Erythroblast (primary cell): Measurements from ENCODE around the gene IPO4.

Experiments
- DNase-seq, 2 experiments: peaks; one replicate each; lab custom pipeline; 2025; lab: John Stamatoyannopoulos, UW
- GATA1 ChIP-seq: IDR thresholded peaks from 2 replicates; pipeline ENCODE4 v1.6.1; 2011; ENCODE audit warnings: low read depth, mild to moderate bottlenecking, control low read depth, low read length, moderate library complexity
- POLR2A ChIP-seq: IDR thresholded peaks from 2 replicates; pipeline ENCODE4 v1.6.1; 2011; ENCODE audit warnings: mild to moderate bottlenecking, low read length

IPO4 gene

DNA sequence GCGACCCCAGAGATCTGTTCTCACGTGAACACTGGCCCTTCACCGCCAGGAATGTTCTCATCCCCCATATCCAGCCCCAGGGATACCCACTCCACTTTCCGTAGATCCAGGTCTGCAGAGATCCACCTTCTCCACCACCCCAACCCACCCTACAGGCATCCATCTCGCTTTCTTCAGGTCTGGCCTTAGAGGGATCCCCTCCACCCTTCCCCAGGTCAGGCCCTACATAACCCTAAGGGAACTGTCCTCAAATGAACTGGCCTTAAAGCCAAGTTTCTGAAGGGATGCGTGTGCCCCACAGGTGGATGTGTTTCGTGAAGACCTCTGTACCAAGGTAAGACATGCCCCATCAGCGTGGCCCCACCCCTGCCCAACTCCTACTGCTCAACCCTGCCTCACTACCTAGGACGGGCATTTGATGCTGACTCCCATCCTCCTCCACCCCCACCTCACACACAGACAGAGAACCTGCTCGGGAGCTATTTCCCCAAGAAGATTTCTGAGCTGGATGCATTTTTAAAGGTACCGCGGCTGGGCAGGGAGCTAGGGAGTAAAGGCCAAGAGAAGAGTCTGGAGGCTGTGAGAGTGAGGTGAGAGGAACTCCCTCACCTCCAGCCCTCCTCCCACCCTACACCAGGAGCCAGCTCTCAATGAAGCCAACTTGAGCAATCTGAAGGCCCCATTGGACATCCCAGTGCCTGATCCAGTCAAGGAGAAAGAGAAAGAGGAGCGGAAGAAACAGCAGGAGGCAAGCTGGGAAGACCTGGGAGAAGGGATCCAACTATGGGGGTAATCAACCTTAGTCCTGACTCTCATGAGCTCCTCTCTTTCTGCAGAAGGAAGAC, 51.7 kb downstream of the IPO4 start:
- no peak for DNase-seq
- TF ChIP-seq POLR2A (no peak), GATA1 (no peak)

DNA sequence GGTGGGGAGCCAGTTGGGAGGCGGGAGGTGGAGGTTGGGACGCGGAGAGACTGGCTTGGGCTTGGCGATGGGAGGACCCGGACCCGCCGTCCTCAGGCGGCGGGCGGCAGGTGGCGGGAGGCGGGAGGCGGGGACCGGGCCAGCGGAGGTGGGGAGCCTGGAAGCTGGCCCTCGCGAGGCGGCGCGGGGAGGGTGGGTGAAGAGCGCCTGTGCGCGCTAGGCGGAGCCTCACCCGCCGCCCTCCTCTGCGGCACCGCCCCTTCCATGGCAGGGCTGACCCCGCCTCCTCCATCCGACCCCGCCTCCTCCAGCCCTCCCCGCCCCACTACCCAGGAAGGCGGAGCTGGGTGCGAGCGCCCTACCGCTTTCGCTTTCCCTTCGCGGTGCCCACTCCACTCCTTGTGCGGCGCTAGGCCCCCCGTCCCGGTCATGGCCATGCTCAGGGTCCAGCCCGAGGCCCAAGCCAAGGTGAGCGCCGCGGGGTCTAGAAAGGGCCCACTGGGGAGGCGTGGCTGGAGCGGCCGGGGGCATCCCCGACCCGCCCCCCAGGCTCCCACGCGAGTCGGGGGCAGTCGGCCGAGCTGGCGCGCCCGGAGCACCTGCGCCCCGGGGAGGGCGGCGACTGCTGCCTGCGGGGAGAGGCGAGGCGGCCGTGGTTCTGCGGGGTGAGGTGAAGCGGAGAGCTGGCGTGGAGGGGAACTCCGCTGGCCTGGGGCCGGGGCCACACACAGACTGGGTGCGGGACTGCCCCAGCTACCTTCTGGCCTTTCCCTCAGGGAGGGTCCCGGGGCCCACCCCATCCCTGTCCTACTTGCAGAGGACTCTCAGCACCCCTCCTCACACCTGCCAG, 52.6 kb downstream of the IPO4 start, which contains the start of gene PSME1:
Gene PSME1 (plus strand): TSS at position 361 of the 850 bp plus-strand sequence. CDS start 69 bp downstream, at position 430.
- DNase-seq = peak; percentile 95 to 98
- TF ChIP-seq GATA1 (no peak), POLR2A (peak; percentile 68)

DNA sequence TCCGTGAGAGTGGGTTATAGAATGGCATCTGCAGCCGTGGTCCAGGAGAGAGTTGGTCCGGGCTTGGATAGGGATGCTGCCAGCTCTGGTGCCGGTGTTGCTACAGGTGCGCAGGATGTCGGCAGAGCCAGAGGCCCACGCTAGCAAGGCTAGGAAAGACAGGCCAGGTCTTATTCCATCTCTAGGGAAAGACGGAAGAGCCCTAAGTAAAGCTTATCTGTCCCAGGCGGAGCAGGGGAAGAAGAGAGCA, 53.1 kb downstream of the IPO4 start:
- TF ChIP-seq GATA1 (no peak), POLR2A (no peak)

DNA sequence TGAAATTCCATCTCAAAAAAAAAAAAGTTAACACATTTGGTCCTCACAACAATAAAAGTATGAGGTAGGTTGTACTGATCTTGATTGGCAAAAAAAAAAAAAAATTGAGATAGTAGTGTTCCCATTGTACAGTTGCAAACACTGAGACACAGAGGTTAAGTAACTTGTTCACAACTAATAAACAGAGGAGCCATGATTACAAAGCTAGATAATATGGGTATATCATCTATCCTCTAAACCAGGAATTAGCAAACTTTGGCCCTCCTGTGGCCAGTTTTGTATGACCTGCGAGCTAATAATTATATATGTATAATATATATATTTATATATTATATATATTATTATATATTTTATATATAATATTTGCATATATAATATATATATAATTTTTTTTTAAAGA, 54.9 kb downstream of the IPO4 start:
- no peak for DNase-seq
- TF ChIP-seq POLR2A (no peak), GATA1 (no peak)

More for the DNA sequence above, 53.1 kb downstream of the IPO4 start:
- DNase-seq = no peak

GRCh38 chr14:24132976-24133375, 55.6 kb downstream of the IPO4 start:
- no peak for DNase-seq
- no peak for TF ChIP-seq POLR2A
- TF ChIP-seq GATA1 = no peak

- TF ChIP-seq POLR2A = no peak
- no peak for TF ChIP-seq GATA1
- no peak for DNase-seq
These were observed 56.4 kb downstream of the IPO4 start for GRCh38 chr14:24132061-24132685.

- no peak for TF ChIP-seq POLR2A
- TF ChIP-seq GATA1 = no peak
- no peak for DNase-seq
These were observed 57.1 kb downstream of the IPO4 start for GRCh38 chr14:24131549-24131966.

GRCh38 chr14:24130717-24131548, 57.7 kb downstream of the IPO4 start:
- TF ChIP-seq GATA1 (no peak), POLR2A (no peak)
- no peak for DNase-seq

DNA sequence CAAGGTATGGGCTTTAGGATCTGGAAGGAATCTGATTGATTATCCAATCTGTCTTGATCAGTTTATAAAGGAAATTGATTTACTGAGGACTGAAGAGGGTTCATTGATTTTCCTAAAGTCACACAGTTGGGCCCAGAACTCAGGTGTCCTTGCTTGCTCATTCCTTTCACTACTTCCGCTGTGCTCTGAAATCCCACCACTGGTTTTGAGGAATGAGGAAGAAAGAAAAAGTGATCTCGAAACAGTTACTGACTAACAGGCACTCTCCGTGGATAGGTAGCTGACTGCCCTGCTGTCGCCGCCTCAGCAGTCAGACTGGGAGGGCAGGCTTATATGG, 58.3 kb downstream of the IPO4 start, which contains the start of gene FITM1:
Gene FITM1 (plus strand): TSS at position 280 of the 337 bp plus-strand sequence. CDS start 905 bp downstream, outside the sequence.
- no peak for DNase-seq
- TF ChIP-seq GATA1 (no peak), POLR2A (no peak)
